ENCODE results near the gene SHD.

The SHD gene

DNA sequence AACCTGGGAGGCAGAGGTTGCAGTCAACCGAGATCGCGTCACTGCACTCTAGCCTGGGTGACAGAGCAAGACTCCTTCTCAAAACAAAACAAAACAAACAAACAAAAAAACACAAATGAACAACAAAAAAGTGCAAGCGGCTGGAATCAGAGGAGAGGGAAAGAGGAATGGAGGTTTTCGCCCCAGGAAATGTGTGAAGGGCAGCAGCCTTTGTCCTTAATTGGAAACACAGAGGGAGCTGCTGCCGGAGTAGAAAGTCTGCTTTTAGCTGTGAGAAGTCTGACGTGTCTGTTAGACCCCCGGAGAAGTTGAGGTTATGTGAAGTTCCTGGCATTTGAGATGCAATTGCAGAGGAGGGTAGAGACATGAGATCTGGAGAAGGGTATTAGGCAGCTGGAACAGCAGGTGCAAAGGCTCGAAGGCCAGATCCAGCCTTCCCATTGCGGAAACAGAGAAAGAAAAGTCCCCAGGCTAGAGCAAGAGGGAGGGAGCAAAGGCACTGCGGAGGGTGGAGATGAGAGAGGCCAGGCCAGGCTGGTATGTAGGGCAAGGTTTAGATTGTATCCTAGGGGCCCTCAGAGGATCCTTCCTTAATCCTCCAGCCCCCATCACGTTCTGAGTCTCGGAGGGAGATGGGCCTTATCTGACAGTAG is 22.6 kb downstream of the SHD start:
- no peak for DNase-seq

DNA sequence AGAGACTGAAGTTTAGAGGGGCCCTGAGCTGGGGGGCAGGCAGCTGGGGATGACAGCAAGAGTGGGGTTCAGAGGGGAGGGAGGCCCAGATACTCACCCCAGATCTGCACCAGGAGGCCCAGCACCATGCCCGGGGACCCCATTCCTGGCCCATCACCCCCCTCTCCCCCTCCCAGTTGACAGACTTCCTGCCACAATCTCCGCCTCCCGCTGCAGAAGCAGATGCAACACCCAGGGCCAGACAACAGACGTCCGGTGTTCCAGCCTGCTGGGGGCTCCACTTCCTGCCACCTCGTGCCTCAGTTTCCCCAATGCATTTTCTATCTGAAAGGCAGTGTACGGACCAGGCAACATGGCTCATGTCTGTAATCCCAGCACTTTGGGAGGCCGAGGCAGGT is 23.2 kb downstream of the SHD start, which contains the start of gene TMIGD2:
TSS of gene TMIGD2 (minus strand) at position 147 of the 398 bp plus-strand sequence. CDS start at position 143, 4 bp downstream.
- no peak for DNase-seq

DNA sequence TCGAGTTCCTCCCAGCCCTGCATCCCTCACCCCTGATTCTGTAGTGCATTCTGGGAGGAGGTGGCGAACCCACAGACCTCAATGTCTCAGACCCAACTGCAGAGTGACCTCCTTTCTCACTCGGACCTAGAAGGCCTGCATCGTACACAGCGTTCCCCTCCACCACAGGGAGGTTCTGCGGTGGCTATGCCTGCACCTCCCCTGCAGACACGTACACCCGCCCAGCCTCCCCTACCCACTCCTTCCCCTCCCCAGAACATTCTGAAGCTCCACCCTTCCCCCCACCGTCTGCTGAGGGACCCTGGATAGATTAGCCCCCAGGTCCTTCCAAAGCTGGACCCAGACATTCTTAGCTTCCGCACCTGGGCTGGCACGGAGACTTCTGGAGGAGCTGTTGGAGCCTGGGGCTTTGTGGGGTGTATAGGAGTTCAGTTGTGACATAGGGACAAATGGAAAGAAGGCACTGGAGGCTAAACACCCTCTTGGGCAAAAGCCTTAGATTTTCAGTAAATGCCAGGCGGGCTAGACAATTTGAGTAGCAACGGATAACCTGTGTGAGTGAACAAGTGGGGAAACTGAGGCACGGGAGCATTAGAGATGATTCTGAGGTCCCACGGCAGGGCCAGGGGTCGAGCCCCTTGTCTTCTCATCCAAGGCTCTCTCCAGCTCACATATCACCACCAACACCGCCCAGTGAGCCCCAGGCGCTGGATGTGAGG is 24.9 kb downstream of the SHD start:
- DNase-seq = no peak

DNA sequence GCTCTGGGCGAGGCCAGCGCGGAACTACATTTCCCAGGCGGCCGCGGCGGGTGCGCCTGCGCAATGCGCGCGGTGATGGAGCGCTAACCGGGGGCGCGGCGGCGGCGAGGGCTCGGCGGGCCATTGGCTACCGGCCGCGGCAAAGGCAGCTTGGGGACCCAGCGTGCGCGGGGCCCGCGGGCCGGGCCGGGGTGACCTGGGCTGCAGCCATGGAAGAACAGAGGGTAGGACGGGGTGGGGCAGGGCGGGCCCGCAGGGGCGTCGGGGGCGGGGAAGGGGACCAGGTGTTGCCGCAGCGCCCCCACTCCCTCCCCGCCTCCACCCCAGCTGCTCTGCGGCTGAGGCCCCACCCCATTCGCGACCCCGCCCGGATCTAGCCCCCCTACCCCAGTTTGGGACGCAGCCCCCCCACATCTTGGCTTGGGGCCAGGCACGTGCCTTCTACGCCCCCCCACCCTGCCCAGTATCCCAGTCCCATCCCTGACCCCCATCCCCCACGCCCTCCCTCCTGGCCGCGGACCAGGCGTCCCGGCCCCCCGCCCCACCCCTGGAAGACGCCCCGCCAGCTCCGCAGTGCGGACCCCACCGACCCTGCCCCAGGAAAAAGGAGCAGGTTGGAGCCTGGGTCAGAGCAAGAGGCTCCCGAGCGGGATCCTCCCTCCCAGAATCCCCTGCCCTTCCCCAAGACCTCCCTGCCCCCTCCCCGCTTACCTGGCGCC is 25.6 kb downstream of the SHD start, which contains the start of gene FSD1:
TSS of gene FSD1 (plus strand) at position 61 of the 719 bp plus-strand sequence. CDS start at position 210, 149 bp downstream.
- DNase-seq = peak; percentile 70

GRCh38 chr19:4305257-4305612 is 26.2 kb downstream of the SHD start:
- no peak for DNase-seq

DNA sequence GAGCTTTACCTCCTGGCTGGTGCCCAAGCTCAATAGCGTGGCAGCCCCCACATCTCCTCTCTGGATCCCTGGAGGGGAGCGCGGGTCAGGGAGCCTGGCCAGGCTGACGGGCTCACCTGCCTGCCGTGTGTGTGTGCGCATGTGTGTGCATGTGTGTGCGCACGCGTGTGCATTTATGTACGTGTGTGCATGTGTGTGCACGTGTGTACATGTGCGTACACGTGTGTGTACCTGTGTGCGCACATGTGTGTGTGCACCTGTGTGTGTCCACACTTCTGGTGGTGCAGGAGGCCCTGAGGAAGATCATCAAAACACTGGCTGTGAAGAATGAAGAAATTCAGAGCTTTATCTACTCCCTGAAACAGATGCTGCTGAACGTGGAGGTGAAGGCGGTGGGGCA is 26.6 kb downstream of the SHD start:
- no peak for DNase-seq

GRCh38 chr19:4310247-4311121 is 31.4 kb downstream of the SHD start:
- DNase-seq = no peak

DNA sequence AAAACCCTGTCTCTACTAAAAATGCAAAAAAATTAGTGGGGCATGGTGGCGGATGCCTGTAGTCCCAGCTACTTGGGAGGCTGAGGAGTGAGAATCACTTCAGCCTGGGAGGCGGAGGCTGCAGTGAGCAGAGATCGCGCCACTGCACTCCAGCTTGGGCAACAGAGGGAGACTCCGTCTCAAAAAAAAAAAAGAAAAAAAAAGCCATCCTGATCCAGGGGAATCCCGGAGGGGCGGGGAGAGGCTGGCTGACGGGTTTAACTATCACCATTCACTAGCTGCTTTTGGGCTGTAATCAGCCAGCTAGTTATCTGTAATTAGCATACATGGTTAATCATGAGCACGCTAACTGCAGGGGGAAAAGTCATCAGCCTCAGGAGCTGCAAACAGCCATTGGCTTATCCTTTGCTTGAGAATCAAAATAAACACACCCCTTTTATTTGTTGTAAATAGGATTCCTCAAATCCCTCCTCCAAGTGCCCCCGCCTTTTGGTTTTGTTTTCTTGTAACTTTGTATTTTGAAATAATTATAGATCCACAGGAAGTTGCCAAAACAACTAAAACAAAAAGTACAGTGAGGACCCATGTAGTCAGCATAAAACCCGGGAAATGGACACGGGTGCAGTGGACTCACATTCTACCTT is 34.9 kb downstream of the SHD start:
- no peak for DNase-seq

GRCh38 chr19:4316956-4317355 is 37.9 kb downstream of the SHD start:
- DNase-seq = no peak

DNA sequence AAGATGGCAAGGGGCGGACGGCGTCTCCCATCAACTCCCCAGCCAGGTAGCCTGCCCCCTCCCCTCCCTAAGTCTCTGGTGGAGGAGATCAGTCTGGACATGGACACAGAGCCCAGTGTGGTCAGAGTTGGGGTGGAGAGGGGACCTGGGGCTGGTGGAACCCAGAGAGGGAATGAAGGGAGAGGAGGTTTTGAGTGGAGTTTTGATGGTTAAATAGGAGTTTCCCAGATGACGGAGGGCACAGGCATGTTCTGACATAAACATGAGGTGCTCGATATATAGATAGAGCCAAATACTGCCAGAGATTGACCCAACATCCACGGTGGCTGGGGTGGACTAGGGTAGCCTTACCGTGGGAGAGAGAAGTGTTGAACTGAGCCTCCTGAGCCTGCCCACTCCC is 39.4 kb downstream of the SHD start:
- no peak for DNase-seq

GRCh38 chr19:4319067-4319718 is 40.1 kb downstream of the SHD start:
- DNase-seq = no peak

DNA sequence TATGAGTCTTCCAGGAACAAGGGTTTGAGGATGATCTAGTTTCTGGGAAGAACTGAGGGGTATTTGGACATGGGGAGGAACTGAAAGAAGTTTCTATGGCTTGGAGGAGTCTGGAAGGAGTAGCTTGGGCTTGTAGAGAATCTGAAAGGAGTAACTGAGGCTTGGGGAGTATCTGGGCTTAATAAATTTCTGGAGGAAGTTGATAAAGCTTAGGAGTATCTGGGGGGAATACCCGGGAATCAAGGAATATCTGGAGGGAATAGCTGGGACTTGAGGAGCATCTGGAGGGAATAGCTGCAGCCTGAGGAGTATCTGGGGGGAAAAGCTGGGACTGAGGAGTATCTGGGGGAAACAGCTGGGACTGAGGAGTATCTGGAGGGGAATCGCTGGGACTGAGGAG is 41.4 kb downstream of the SHD start:
- no peak for DNase-seq

GRCh38 chr19:4322942-4323665 is 44.0 kb downstream of the SHD start:
- DNase-seq = no peak

GRCh38 chr19:4323692-4324091 is 44.6 kb downstream of the SHD start:
- no peak for DNase-seq

- DNase-seq = no peak
Observed at GRCh38 chr19:4324228-4324627, 45.2 kb downstream of the SHD start.

DNA sequence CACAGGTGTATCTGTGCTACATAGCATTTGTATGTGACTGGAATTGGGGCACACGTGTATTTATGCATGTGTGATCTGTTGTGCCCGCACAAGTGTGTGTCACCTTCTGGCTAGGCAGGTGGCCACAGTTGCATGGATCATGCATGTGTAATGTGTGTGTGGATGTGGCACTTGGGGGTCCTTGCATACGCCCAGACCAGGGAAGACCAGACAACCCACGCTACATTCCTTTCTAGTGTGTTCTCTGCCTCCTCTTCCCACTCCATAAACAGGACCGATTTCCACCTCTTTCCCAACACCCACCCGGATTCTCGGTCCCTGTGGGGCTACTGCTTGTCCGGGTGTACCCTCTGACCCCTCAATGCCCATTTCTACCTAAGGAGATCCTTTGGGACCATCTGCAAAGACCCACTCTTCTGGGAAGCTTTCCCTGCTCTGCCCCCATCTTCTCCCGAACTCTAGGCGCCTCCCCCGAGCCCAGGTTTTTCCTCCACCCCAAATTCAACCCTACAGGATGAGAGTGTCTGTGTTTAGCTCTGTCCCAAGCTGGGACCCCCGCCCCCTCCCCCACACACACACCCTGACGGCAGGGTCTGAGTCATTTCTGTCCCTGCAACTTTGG is 47.3 kb downstream of the SHD start:
- no peak for DNase-seq

GRCh38 chr19:4326837-4327251 is 47.8 kb downstream of the SHD start:
- DNase-seq = no peak

GRCh38 chr19:4327252-4327876 is 48.3 kb downstream of the SHD start:
- peak; percentile 58 for DNase-seq

DNA sequence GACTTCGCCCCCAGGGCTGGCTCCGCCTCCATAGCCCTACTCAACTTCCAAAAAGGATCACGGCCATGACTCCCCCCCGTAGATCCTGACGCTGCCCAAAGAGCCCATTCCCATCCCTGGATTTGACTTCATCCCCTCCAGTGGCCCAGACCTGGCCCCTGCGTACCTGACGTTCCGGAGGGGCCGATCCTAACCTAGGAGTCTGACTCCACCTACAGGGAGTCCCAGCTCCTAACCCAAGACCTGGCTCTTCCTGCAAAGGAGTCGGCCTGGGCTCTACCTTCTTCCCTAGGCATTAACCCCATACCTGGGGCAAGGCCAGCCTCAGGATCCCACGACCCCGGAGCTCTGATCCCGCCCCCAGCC is 48.8 kb downstream of the SHD start:
- no peak for DNase-seq
